ENCODE data around the gene OR51E1.

The OR51E1 gene

DNA sequence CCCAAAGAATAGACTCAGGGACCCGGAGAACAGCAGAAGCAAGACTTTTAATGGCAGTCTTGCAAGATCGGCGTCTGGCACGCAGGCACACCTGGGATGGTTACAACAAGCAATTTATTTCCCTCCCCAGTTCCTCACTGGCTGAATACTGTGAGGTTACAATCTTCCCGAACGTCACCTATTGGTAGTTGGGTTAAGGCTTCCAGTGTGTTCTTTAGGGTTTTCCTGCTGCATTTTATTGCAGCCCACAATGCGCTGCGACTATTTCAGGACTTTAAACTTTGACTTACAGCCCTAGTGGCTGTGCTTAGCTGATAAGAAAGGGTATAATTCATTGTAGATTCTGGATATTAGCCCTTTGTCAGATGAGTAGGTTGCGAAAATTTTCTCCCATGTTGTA is 24.3 kb upstream of the OR51E1 start:
- TF ChIP-seq SIN3A (IDR thresholded peaks at IDR 0.05; ENCODE audit: borderline replicate concordance, insufficient read depth, low read length) (no peak), TAF1 (IDR thresholded peaks at IDR 0.05; ENCODE audit: borderline replicate concordance, insufficient read depth, low read length) (no peak), POLR2AphosphoS5 (IDR thresholded peaks at IDR 0.05; ENCODE audit: low read depth, low read length) (no peak), FOXP2 (optimal IDR thresholded peaks at IDR 0.05; ENCODE audit: borderline replicate concordance, extremely low read depth, extremely low read length, insufficient read depth) (no peak)
- TF ChIP-seq, protein P1, sequence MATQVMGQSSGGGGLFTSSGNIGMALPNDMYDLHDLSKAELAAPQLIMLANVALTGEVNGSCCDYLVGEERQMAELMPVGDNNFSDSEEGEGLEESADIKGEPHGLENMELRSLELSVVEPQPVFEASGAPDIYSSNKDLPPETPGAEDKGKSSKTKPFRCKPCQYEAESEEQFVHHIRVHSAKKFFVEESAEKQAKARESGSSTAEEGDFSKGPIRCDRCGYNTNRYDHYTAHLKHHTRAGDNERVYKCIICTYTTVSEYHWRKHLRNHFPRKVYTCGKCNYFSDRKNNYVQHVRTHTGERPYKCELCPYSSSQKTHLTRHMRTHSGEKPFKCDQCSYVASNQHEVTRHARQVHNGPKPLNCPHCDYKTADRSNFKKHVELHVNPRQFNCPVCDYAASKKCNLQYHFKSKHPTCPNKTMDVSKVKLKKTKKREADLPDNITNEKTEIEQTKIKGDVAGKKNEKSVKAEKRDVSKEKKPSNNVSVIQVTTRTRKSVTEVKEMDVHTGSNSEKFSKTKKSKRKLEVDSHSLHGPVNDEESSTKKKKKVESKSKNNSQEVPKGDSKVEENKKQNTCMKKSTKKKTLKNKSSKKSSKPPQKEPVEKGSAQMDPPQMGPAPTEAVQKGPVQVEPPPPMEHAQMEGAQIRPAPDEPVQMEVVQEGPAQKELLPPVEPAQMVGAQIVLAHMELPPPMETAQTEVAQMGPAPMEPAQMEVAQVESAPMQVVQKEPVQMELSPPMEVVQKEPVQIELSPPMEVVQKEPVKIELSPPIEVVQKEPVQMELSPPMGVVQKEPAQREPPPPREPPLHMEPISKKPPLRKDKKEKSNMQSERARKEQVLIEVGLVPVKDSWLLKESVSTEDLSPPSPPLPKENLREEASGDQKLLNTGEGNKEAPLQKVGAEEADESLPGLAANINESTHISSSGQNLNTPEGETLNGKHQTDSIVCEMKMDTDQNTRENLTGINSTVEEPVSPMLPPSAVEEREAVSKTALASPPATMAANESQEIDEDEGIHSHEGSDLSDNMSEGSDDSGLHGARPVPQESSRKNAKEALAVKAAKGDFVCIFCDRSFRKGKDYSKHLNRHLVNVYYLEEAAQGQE (IDR thresholded peaks at IDR 0.05; ENCODE audit: insufficient read depth in 1 of 2, low read depth in 2 of 2, low read length in 2 of 2), result no peak

DNA sequence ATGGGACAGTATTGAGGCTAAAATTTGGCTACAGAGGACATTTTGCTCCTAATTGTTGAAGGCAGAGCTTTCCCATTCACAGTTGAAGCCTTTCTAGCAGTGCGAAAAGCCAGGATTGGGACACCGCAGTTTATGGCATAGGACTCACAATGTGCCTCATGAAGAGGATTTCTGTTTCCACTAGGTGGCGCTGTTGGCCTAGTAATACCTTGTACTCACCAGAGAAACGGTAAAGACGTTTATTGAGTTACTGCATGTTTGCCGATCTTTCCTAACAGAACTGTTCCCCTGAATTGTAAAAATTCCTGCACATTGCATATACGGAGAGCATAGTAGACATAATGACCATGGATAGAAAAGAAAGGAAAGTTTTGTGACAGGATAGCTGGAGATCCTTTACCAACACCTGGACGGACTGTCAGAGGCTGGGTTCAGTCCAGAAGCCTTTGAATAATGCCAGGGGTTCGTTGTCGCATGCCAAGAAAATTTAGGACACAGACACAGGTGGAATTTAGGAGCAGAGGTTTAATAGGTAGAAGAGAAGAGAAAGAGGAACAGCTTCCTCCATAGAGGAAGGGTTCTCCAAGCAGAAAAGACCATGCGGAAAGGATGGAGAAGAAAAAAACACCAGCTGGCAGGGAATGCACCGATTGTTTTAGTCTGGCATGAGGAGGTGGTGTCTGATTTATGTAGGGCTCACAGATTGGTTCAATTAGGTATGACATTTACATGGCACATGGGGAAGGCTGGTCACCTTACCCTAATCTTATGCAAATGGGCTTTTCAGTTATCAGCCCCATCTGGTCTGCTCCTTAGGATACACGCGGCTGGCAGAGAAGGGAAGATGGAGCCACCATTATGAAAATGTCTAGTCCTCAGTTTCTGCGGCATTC is 17.3 kb upstream of the OR51E1 start:
- TF ChIP-seq SIN3A (IDR thresholded peaks at IDR 0.05; ENCODE audit: borderline replicate concordance, insufficient read depth, low read length) (no peak), FOXP2 (optimal IDR thresholded peaks at IDR 0.05; ENCODE audit: borderline replicate concordance, extremely low read depth, extremely low read length, insufficient read depth) (no peak), TAF1 (IDR thresholded peaks at IDR 0.05; ENCODE audit: borderline replicate concordance, insufficient read depth, low read length) (no peak), POLR2AphosphoS5 (IDR thresholded peaks at IDR 0.05; ENCODE audit: low read depth, low read length) (no peak)
- TF ChIP-seq, protein P1 (IDR thresholded peaks at IDR 0.05; ENCODE audit: insufficient read depth in 1 of 2, low read depth in 2 of 2, low read length in 2 of 2), result no peak

DNA sequence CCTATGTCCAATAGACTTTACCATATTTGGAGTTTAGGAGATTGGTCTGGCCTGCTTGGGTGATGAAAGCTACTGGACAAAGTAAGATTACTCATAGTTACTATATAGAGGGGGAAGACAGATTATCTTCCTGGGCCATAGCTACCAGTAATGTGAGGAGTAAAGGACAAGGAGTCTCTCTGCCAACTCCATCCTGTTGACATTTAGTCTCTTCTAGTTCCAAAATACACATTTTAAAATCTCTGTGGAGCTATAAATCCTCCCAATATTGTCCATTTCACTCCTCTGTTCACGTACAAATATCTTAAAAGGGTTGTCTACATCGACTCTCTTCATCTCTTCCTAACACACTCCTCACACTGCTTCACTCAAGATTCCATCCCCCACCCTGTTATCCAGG is 7.6 kb upstream of the OR51E1 start:
- TF ChIP-seq FOXP2 (optimal IDR thresholded peaks at IDR 0.05; ENCODE audit: borderline replicate concordance, extremely low read depth, extremely low read length, insufficient read depth), result no peak
- TF ChIP-seq SIN3A (IDR thresholded peaks at IDR 0.05; ENCODE audit: borderline replicate concordance, insufficient read depth, low read length), result no peak
- TF ChIP-seq, protein P1 (IDR thresholded peaks at IDR 0.05; ENCODE audit: insufficient read depth in 1 of 2, low read depth in 2 of 2, low read length in 2 of 2), result no peak
- no peak for TF ChIP-seq POLR2AphosphoS5 (IDR thresholded peaks at IDR 0.05; ENCODE audit: low read depth, low read length)

DNA sequence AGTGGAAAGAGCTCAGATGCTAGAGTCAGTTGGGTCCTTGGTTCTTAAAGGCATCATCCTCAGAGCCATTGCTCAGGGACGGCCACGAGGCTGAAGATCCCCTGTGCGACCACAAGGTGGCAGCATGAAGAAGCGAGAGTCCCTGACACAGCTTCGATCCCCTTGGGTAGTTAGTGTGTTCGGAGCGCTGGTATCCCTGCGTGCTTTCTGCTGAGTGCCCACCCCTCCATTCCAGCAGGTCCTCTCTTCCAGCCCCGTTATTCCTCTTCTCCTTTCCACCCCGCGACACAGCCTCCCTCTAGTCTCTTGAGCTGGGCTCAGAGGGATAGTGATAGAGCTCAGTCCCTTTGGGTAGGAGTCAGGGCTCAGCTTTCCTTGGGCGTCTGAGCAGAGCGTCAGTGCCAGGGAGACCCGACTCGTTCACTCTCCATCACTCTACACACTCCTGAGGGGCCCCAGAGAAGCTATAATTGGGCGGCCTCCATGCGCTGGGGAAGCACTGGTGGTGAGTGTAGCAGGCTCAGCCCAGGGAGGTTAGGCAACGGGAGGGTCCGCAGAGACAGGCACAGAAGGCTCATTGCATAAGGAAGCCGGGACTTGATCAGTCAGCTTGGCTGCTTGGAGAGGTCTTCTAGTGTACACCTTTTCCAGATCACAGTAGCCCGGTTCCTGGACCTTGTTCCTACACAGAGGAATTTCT is 6.7 kb upstream of the OR51E1 start, which contains the start of gene OR51D1:
TSS of gene OR51D1 (plus strand) at position 516 of the 700 bp plus-strand sequence. CDS start 2,314 bp downstream, outside the sequence.
- no peak for TF ChIP-seq POLR2AphosphoS5 (IDR thresholded peaks at IDR 0.05; ENCODE audit: low read depth, low read length)
- TF ChIP-seq, protein P1 (IDR thresholded peaks at IDR 0.05; ENCODE audit: insufficient read depth in 1 of 2, low read depth in 2 of 2, low read length in 2 of 2), result no peak
- TF ChIP-seq SIN3A (IDR thresholded peaks at IDR 0.05; ENCODE audit: borderline replicate concordance, insufficient read depth, low read length), result no peak
- no peak for TF ChIP-seq FOXP2 (optimal IDR thresholded peaks at IDR 0.05; ENCODE audit: borderline replicate concordance, extremely low read depth, extremely low read length, insufficient read depth)
- TF ChIP-seq TAF1 (IDR thresholded peaks at IDR 0.05; ENCODE audit: borderline replicate concordance, insufficient read depth, low read length), result no peak
